ENCODE data around the gene PSMD1.
"Not testable (repeated sequence)": the region's sequence is repeated elsewhere in the genome, so short reads cannot be mapped to it uniquely, and the experiment has no call there.

PSMD1 gene

GRCh38 chr2:231197196-231197595 is 140.5 kb downstream of the PSMD1 start:
- not testable (repeated sequence) for H3K27ac ChIP-seq; DNase-seq (ENCODE audit: low read depth, low spot score)

- H3K27ac ChIP-seq = peak overlapping the region; percentile 60
- DNase-seq (ENCODE audit: low read depth, low spot score) = no peak
Observed at GRCh38 chr2:231197706-231198290, 141.1 kb downstream of the PSMD1 start.

DNA sequence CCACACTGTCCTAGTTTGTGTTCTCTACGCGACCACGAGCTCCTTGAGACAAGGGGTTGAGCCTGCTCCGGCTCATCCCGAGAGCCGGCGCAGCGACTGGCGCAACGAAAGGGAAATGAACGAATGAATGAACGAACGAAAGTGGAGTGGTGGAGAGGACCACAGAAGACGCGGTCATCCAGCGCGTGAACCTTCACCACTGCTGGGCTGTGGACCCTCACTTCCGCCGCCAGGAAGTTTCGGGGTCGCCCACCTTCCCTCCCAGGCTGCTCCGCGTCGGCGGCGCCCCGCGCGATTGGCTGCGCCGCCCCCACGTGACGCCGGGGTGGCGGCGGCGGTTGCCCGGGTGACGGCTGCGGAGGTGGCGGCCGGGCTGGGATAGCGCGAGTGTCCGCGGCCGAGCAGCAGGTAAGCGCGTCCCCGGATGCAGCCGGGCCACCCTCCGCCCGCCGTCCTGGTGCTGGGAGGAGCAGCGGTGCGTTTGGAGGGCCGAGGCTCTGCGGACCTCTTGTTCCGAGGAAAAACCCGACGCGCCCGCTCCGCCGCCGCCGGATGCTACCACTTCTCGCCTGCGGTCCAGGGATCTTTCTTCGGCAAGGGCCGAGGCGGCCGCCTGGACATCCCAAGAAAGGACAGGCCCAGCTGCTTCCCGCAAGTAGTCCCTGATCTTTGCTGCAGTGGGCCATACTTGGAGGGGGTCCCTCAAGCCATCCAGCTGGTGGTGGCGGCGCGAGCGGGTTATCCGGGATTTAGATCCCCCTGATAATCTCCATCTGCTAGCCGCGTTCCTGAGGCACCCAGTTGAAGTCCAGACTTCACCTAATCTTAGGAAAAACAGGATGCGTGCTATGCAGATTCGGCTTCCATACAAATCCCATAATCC is 141.9 kb downstream of the PSMD1 start, which contains the start of gene ARMC9:
Gene ARMC9 (plus strand): TSS at position 341 of the 883 bp plus-strand sequence. CDS start 7,608 bp downstream, outside the sequence.
- H3K27ac ChIP-seq = peak within 1 kb of the TSS; percentile 60
- no peak for DNase-seq (ENCODE audit: low read depth, low spot score)

- H3K27ac ChIP-seq = peak overlapping the region; percentile 60
Observed at GRCh38 chr2:231199219-231199618, 142.6 kb downstream of the PSMD1 start.

DNA sequence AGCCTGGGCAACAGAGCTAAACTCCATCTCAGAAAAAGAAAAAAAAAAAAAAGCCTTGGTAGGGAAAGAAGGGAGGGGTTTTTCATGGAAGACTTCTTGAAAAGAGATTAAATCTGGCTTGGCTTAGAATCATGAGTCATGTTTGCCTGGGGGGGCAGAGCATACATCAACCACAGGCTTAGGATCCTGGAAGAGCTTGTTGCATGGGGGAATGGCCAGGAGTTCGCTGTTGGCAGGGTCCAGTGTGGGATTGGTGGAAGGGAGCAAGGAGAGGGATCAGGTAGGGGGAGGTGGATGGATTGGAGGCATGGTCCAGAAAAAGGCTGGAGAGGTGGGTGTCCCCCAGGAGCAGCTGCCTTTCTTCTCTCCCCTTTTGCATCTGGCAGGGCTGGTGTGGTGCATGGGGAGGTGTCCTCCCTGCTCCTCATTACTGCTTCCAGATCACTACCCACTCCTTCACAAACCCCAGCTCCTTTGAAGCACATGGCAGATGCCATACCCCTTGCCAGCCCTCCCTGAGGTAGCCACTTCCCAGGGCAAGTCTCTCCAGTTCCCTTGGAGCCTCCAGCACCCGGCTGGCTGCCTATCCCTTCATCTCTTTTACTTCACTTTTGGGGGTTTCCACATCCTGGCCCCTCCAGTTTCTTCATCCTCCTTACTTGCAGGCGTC is 144.3 kb downstream of the PSMD1 start:
- H3K27ac ChIP-seq = no peak overlapping the region
- peak; percentile 20 for DNase-seq (ENCODE audit: low read depth, low spot score)

More at GRCh38 chr2:231199219-231199618, 142.6 kb downstream of the PSMD1 start:
- no peak for DNase-seq (ENCODE audit: low read depth, low spot score)

DNA sequence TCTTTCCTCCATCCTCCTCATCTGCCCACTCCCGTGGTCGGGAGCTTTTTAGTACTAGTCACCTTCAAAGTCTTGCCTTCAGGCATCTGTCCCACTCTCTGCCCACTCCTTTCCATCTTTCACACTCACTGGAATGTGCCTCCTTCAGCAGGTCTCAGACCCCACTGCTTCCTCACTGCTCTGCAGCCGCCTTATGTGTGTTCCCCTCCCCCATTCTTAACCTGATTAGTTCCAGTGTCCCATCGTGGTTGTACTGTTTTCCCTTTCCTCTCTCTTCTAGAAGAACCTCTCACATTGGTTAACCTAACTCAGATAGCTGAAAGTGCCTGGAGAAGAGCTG is 144.8 kb downstream of the PSMD1 start:
- DNase-seq (ENCODE audit: low read depth, low spot score) = no peak
- no peak overlapping the region for H3K27ac ChIP-seq

GRCh38 chr2:231203087-231203486 is 146.4 kb downstream of the PSMD1 start:
- H3K27ac ChIP-seq = no peak overlapping the region
- no peak for DNase-seq (ENCODE audit: low read depth, low spot score)

- no peak overlapping the region for H3K27ac ChIP-seq
- DNase-seq (ENCODE audit: low read depth, low spot score) = no peak
Observed at GRCh38 chr2:231204146-231204545, 147.5 kb downstream of the PSMD1 start.

- H3K27ac ChIP-seq = no peak overlapping the region
- DNase-seq (ENCODE audit: low read depth, low spot score) = no peak
Observed at GRCh38 chr2:231204581-231204980, 147.9 kb downstream of the PSMD1 start.

GRCh38 chr2:231207734-231208133 is 151.1 kb downstream of the PSMD1 start:
- DNase-seq (ENCODE audit: low read depth, low spot score) = no peak
- H3K27ac ChIP-seq = no peak overlapping the region

DNA sequence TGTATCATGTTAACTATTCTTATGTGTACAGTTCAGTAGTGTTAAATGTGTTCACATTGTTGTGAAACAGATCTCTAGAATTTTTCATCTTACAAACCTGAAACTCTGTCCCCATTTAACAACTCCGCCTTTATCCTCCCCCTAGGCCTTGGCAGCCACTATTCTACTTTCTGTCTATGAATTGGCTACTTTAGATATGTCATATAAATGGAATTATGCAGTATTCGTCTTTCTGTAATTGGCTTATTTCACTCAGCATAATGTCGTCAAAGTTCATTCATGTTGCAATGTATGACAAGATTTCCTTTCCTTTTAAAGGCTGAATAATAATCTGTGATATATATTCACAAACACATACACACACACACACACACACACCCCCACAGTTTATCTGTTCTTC is 154.1 kb downstream of the PSMD1 start:
- no peak overlapping the region for H3K27ac ChIP-seq
- DNase-seq (ENCODE audit: low read depth, low spot score) = no peak

GRCh38 chr2:231211486-231211885 is 154.8 kb downstream of the PSMD1 start:
- no peak overlapping the region for H3K27ac ChIP-seq
- no peak for DNase-seq (ENCODE audit: low read depth, low spot score)

DNA sequence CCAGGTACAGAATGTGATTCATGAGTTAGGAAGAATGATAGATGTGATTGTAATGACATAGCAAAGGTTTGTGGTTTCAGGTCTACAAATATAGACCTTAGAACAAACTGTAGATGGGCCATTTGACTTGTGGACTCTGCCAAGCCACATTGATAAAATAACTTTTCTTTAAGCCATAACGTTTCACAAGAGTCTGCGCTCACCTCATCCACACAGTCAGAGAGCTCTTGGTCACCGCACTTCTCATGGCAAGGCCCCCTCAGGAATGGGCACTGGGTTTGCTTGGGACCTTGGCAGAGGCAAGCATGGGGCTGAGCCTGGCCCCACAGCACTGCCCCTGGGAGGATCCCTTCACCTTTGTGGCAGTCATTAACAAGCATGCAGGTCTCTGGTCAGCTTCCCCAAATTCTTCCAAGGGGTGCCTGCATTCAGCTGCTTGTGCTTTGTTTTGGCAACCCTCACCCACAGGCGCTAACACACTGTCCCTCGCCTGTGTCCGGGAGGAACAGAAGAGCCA is 155.7 kb downstream of the PSMD1 start:
- H3K27ac ChIP-seq = peak overlapping the region; percentile 10
- peak; percentile 14 for DNase-seq (ENCODE audit: low read depth, low spot score)

GRCh38 chr2:231213931-231214642 is 157.4 kb downstream of the PSMD1 start:
- no peak for DNase-seq (ENCODE audit: low read depth, low spot score)
- H3K27ac ChIP-seq = no peak overlapping the region

- no peak for DNase-seq (ENCODE audit: low read depth, low spot score)
- H3K27ac ChIP-seq = no peak overlapping the region
Observed at GRCh38 chr2:231218366-231218765, 161.7 kb downstream of the PSMD1 start.

DNA sequence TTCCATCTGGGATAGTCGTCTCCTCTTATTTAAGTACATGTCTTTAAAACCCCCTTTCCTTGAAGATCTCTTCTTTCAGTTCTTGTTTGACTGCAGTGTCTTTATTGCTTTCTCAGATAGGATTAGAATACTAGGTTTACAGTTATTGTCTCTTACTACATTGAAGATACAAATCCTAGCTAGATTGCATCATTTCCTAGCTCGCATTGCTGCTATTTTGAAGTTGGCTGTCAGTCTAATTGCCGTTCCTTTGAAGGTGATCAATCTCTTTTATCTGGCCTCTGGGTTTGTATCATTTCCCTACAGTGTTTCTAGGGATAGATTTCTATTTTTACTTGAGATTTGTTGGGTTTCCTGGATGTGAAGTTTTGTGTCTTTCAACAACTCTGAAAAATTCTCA is 162.6 kb downstream of the PSMD1 start:
- DNase-seq (ENCODE audit: low read depth, low spot score) = no peak
- H3K27ac ChIP-seq = no peak overlapping the region

DNA sequence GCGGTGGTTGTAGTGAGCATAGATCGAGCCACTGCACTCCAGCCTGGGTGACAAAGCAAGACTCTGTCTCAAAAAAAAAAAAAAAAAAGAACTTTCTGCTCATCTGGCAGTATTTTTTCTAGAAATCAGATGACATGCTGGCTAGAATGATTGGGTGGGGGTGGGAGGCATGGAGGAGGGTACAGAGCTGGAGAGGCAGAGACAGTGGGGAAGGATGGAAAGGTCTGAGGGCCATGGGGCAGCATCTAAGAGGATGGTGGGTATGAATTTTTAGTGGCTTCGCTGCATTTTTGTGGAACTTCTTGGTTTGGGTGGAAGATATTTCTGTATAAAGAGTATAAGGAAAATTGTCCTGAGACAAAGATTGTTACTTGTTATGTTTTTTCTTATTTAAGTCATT is 165.1 kb downstream of the PSMD1 start:
- no peak for DNase-seq (ENCODE audit: low read depth, low spot score)

More for the DNA sequence above, 165.1 kb downstream of the PSMD1 start:
- no peak overlapping the region for H3K27ac ChIP-seq
